Spinal cord (tissue), 10 donors: ENCODE data around the gene ABCC9. TPM values are rescaled to one million over a fixed set of nuclear protein-coding genes. Genes with fewer than 3 reads are reported as not detected.

Experiments used
- DNase-seq, 6 donors: peaks; one replicate each; pipeline versions ENCODE4 v3.0.0 to v3.0.0-alpha.2; 2013 to 2015; ENCODE audit warnings: low spot score in 6 of 6, low read depth in 4 of 6
- H3K27ac ChIP-seq: one replicate; pipeline ENCODE4 v1.5.1; 2013; ENCODE audit warnings: low read depth, low read length, control low read depth
- H3K27me3 ChIP-seq: one replicate; pipeline ENCODE4 v1.6.1; 2013; ENCODE audit warnings: low read length; ENCODE audit not compliant: control insufficient read depth, insufficient read depth
- H3K36me3 ChIP-seq: one replicate; pipeline ENCODE4 v1.6.1; 2013; ENCODE audit warnings: low read length; ENCODE audit not compliant: control insufficient read depth, insufficient read depth
- H3K4me1 ChIP-seq: one replicate; pipeline ENCODE4 v1.6.1; 2013; ENCODE audit warnings: low read length; ENCODE audit not compliant: control insufficient read depth, insufficient read depth
- H3K4me3 ChIP-seq: one replicate; pipeline ENCODE4 v1.5.1; 2013; ENCODE audit warnings: low read depth, low read length, control low read depth
- H3K9me3 ChIP-seq: one replicate; pipeline ENCODE4 v1.6.1; 2013; ENCODE audit warnings: low read length; ENCODE audit not compliant: control insufficient read depth, insufficient read depth
- WGBS: methylation state at CpG from one replicate; pipeline ENCODE4 v1.1.5; 2013; ENCODE audit warnings: missing lambda C conversion rate; ENCODE audit not compliant: insufficient coverage; 5-methylcytosine and 5-hydroxymethylcytosine counted together
- polyA plus RNA-seq, 2 donors: library from polyadenylated mRNA; unstranded; fragments of 120-200 nt; gene quantifications; one replicate each; pipeline ENCODE4 v1.2.1, GENCODE V29; 2013; ENCODE audit not compliant: insufficient read length in 2 of 2
- total RNA-seq, 2 donors: library from RNA; depleted of rRNA in 1 of 2; stranded (reverse); fragments of 120-200 nt in 1 of 2; fragments of >200 nt in 1 of 2; gene quantifications; one replicate each; pipeline versions ENCODE4 v1.2.3 to v1.2.4, GENCODE V29; 2013 to 2014
- donor health status: healthy.

ABCC9 gene
- total and polyA plus RNA-seq, 4 donors = 10.2 to 41.8 (median 22.8) TPM

- no peak for DNase-seq
- Histone ChIP-seq H3K27ac (no peak overlapping the region), H3K27me3 (no peaks in the 10 kb centered on the region), H3K9me3 (no peaks in the 10 kb centered on the region), H3K4me1 (no peaks in the 10 kb centered on the region), H3K4me3 (no peak overlapping the region), H3K36me3 (no peaks in the 10 kb centered on the region)
- WGBS = no CpG with 5 or more reads among the region's 2 CpGs
Observed at GRCh38 chr12:21860534-21860933, 80.7 kb downstream of the ABCC9 start.

- no peak for DNase-seq
- H3K4me1 ChIP-seq = no peaks in the 10 kb centered on the region
- 80% methylated on average over 1 of the region's 4 CpGs for WGBS
- H3K4me3 ChIP-seq = no peak overlapping the region
- H3K9me3 ChIP-seq = no peaks in the 10 kb centered on the region
- no peaks in the 10 kb centered on the region for H3K27me3 ChIP-seq
- H3K36me3 ChIP-seq = no peaks in the 10 kb centered on the region
- H3K27ac ChIP-seq = no peak overlapping the region
Observed at GRCh38 chr12:21860128-21860527, 81.1 kb downstream of the ABCC9 start.

DNA sequence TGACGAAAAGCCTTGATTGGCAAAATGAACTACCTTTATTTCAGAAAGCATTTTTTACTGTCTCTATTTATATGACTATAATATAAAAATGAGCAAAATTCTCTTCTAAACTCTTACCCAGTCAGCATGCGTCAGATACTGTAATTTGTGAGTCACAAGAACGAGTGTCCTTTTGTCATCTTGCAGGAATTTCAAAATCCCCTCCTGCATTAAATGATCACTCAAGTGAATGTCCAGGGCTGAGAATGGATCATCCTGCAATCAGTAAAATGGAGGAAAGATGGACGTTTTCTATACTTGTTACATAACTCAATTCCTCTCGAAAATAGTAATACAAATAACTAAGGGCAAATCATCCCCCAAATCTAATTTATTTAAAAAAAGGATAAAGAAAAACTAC, 89.0 kb downstream of the ABCC9 start:
- Histone ChIP-seq H3K4me1 (no peaks in the 10 kb centered on the region), H3K27me3 (no peaks in the 10 kb centered on the region), H3K27ac (no peak overlapping the region), H3K36me3 (no peaks in the 10 kb centered on the region), H3K4me3 (no peak overlapping the region), H3K9me3 (no peaks in the 10 kb centered on the region)
- DNase-seq = no peak
- no CpG with 5 or more reads among the region's 5 CpGs for WGBS

DNA sequence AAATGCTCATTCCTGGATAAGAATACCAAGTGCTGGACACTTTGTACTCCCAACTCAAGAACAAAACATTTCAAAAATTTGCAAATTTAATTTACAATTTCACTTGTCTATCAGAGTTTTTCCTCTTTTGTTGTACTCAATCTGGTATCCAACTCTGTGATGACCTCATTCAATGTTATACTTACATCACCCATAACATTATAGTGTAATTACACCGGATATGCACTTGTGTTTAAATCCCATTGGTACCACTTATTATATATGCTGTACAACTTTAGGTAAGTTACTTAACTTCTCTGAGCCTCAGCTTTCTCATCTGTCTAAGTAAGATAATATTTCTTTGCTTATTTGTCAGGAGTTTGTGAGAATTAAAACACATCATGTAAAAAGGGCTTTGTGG, 90.1 kb downstream of the ABCC9 start:
- Histone ChIP-seq H3K27ac (no peak overlapping the region), H3K9me3 (no peaks in the 10 kb centered on the region), H3K4me1 (no peaks in the 10 kb centered on the region), H3K36me3 (no peaks in the 10 kb centered on the region), H3K27me3 (no peaks in the 10 kb centered on the region), H3K4me3 (no peak overlapping the region)
- no CpG with 5 or more reads among the region's 1 CpG for WGBS
- DNase-seq = no peak

GRCh38 chr12:21850419-21850818, 90.8 kb downstream of the ABCC9 start:
- no CpG with 5 or more reads among the region's 4 CpGs for WGBS
- H3K27ac ChIP-seq = no peak overlapping the region

GRCh38 chr12:21849878-21850277, 91.3 kb downstream of the ABCC9 start:
- no peaks in the 10 kb centered on the region for H3K36me3 ChIP-seq
- no peak overlapping the region for H3K27ac ChIP-seq
- whole genome bisulfite sequencing = 67% methylated on average over 2 of the region's 2 CpGs
- H3K4me3 ChIP-seq = no peak overlapping the region
- no peaks in the 10 kb centered on the region for H3K9me3 ChIP-seq
- DNase-seq = no peak
- H3K27me3 ChIP-seq = no peaks in the 10 kb centered on the region
- no peaks in the 10 kb centered on the region for H3K4me1 ChIP-seq

More at GRCh38 chr12:21850419-21850818, 90.8 kb downstream of the ABCC9 start:
- DNase-seq = no peak
- H3K4me3 ChIP-seq = no peak overlapping the region
- H3K9me3 ChIP-seq = no peaks in the 10 kb centered on the region
- H3K4me1 ChIP-seq = no peaks in the 10 kb centered on the region
- H3K27me3 ChIP-seq = no peaks in the 10 kb centered on the region
- H3K36me3 ChIP-seq = no peaks in the 10 kb centered on the region

- no peak overlapping the region for H3K4me3 ChIP-seq
- H3K4me1 ChIP-seq = no peaks in the 10 kb centered on the region
- H3K27me3 ChIP-seq = no peaks in the 10 kb centered on the region
- H3K36me3 ChIP-seq = no peaks in the 10 kb centered on the region
- no peaks in the 10 kb centered on the region for H3K9me3 ChIP-seq
- H3K27ac ChIP-seq = no peak overlapping the region
- no peak for DNase-seq
- 97% methylated on average over 4 of the region's 5 CpGs for WGBS
Observed at GRCh38 chr12:21848192-21848591, 93.0 kb downstream of the ABCC9 start.

GRCh38 chr12:21843795-21844194, 97.4 kb downstream of the ABCC9 start:
- no CpG with 5 or more reads among the region's 2 CpGs for WGBS
- no peaks in the 10 kb centered on the region for H3K4me1 ChIP-seq
- no peaks in the 10 kb centered on the region for H3K9me3 ChIP-seq
- no peak overlapping the region for H3K27ac ChIP-seq
- no peaks in the 10 kb centered on the region for H3K36me3 ChIP-seq
- H3K4me3 ChIP-seq = no peak overlapping the region
- DNase-seq = no peak
- no peaks in the 10 kb centered on the region for H3K27me3 ChIP-seq

DNA sequence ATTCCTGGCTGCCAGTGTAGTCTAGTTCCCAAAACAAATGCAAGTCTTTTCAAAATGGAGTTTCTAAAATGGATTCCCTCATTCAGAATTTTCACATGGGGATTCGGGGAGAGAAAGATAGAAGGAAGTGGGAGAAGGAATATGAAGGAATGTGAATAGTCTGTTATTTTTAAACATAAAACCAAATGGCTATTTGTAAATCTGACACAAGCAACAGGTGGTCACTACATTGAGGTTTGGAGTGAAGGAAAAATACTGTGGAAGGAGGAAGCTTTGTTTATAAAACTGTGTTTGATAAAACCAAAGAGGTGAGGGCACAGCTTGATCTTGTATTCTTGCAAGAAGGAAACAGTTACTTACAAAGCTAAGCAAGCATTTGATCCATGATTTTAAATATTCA, 101.5 kb downstream of the ABCC9 start:
- Histone ChIP-seq H3K4me1 (no peaks in the 10 kb centered on the region), H3K27me3 (no peaks in the 10 kb centered on the region), H3K27ac (no peak overlapping the region), H3K36me3 (no peaks in the 10 kb centered on the region), H3K9me3 (no peaks in the 10 kb centered on the region), H3K4me3 (no peak overlapping the region)
- no CpG with 5 or more reads among the region's 1 CpG for WGBS
- no peak for DNase-seq

DNA sequence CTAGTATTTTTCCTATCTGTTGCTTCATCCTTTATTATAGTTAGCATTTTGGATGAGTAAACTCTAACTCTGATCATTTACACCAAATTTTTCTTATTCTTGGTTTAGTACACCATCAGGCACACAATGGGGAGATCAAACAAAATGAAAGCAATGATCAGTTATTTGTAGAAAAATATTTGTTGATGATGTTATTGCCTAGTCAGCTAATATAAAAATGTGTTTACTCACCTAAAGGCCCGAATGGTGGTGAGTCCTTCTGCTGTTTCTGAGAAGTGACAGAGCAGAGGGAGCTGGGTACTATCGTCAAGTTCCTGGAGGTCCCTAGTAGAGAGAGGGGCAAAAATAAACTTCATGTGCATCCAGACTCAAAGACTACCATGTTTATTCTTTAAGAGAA, 103.4 kb downstream of the ABCC9 start:
- no peak overlapping the region for H3K27ac ChIP-seq
- no peaks in the 10 kb centered on the region for H3K4me1 ChIP-seq
- no peaks in the 10 kb centered on the region for H3K9me3 ChIP-seq
- H3K36me3 ChIP-seq = no peaks in the 10 kb centered on the region
- H3K27me3 ChIP-seq = no peaks in the 10 kb centered on the region
- WGBS = no CpG with 5 or more reads among the region's 2 CpGs
- no peak overlapping the region for H3K4me3 ChIP-seq
- no peak for DNase-seq
